IMR-90 (cell line): ENCODE data around the gene DLK2. TPM values are rescaled to one million over a fixed set of nuclear protein-coding genes. Genes with fewer than 3 reads are reported as not detected.

Experiments
- ATAC-seq: fragments of 200-7000 bp; cut with Tn5 transposase; 2 replicates; pipeline ENCODE4 v1.9.1; 2020; ENCODE audit warnings: low read depth, mild to moderate bottlenecking, moderate library complexity
- BruUV-seq: library from RNA; stranded (reverse); fragments of 400-500 nt; replicated peaks from 2 replicates; lab custom pipeline; 2021; lab: Mats Ljungman, UMichigan
- CTCF ChIA-PET: fragments of 300-600 bp; formaldehyde crosslinking; extraction: SDS; loops from one replicate; lab custom pipeline; 2021; ENCODE audit warnings: antibody characterized with exemption; lab: Yijun Ruan, JAX
- POLR2A ChIA-PET: fragments of 300-600 bp; sonication (Branson Sonifier 250); formaldehyde crosslinking; loops from one replicate; lab custom pipeline; 2022; ENCODE audit warnings: antibody characterized with exemption; ENCODE audit not compliant: unreplicated experiment; lab: Charles Lee
- DNase-seq: peaks from one replicate; pipeline ENCODE4 v3.0.0; 2013
- H2AFZ ChIP-seq: replicated peaks from 2 replicates; pipeline ENCODE3; 2013; ENCODE audit warnings: low read length, mild to moderate bottlenecking; ENCODE audit not compliant: poor library complexity
- H2AK5ac ChIP-seq: 2 replicates; pipeline ENCODE4 v1.6.1; 2013; ENCODE audit warnings: low read depth, low read length, inconsistent platforms
- H2AK9ac ChIP-seq: replicated peaks from 2 replicates; pipeline ENCODE3; 2013; ENCODE audit warnings: mild to moderate bottlenecking, low read depth, low read length, moderate library complexity; ENCODE audit not compliant: poor library complexity
- H2BK120ac ChIP-seq: 2 replicates; pipeline ENCODE4 v1.6.1; 2013; ENCODE audit warnings: low read depth, low read length, inconsistent platforms
- H2BK15ac ChIP-seq: 3 replicates; pipeline ENCODE4 v1.6.1; 2013; ENCODE audit warnings: low read depth, low read length, inconsistent platforms
- H2BK20ac ChIP-seq: 2 replicates; pipeline ENCODE4 v1.6.1; 2013; ENCODE audit warnings: low read depth, mild to moderate bottlenecking, inconsistent platforms, low read length, moderate library complexity
- H2BK5ac ChIP-seq: 2 replicates; pipeline ENCODE4 v1.6.1; 2013; ENCODE audit warnings: mild to moderate bottlenecking, low read depth, low read length, inconsistent platforms; ENCODE audit not compliant: poor library complexity, severe bottlenecking
- H3K14ac ChIP-seq: replicated peaks from 2 replicates; pipeline ENCODE4 v1.6.1; 2013; ENCODE audit warnings: low read depth, low read length, inconsistent platforms
- H3K18ac ChIP-seq: 2 replicates; pipeline ENCODE4 v1.6.1; 2013; ENCODE audit warnings: low read depth, low read length, control low read depth
- H3K23ac ChIP-seq: 2 replicates; pipeline ENCODE4 v1.6.1; 2013; ENCODE audit warnings: low read depth, low read length, inconsistent platforms
- H3K27ac ChIP-seq: 2 replicates; pipeline ENCODE4 v1.5.1; 2013; ENCODE audit warnings: mild to moderate bottlenecking, control low read depth, low read length; ENCODE audit not compliant: insufficient read depth
- H3K27me3 ChIP-seq: 2 replicates; pipeline ENCODE4 v1.6.1; 2013; ENCODE audit warnings: low read length; ENCODE audit not compliant: control insufficient read depth, insufficient read depth
- H3K36me3 ChIP-seq: 2 replicates; pipeline ENCODE4 v1.6.1; 2013; ENCODE audit warnings: low read length, mixed read lengths; ENCODE audit not compliant: control insufficient read depth, insufficient read depth
- H3K4ac ChIP-seq: 2 replicates; pipeline ENCODE4 v1.6.1; 2013; ENCODE audit warnings: low read depth, low read length, inconsistent platforms
- H3K4me1 ChIP-seq: 2 replicates; pipeline ENCODE4 v1.6.1; 2013; ENCODE audit warnings: low read length, mixed read lengths; ENCODE audit not compliant: control insufficient read depth, insufficient read depth
- H3K4me2 ChIP-seq: 2 replicates; pipeline ENCODE4 v1.6.1; 2013; ENCODE audit warnings: low read depth, mild to moderate bottlenecking, control low read depth, low read length, moderate library complexity
- H3K4me3 ChIP-seq: 2 replicates; pipeline ENCODE4 v1.5.1; 2013; ENCODE audit warnings: low read depth, mild to moderate bottlenecking, control low read depth, low read length, moderate library complexity; ENCODE audit not compliant: insufficient read depth
- H3K56ac ChIP-seq: 2 replicates; pipeline ENCODE4 v1.6.1; 2013; ENCODE audit warnings: low read length, inconsistent platforms; ENCODE audit not compliant: insufficient read depth; ENCODE audit errors: extremely low read depth
- H3K79me1 ChIP-seq, 2 experiments: 2 replicates each; pipeline ENCODE4 v1.6.1; 2013; ENCODE audit warnings: low read length in 2 of 2, inconsistent platforms in 1 of 2, low read depth in 1 of 2
- H3K9ac ChIP-seq: 2 replicates; pipeline ENCODE4 v1.6.1; 2013; ENCODE audit warnings: low read depth, low read length, control low read depth
- H3K9me1 ChIP-seq: 2 replicates; pipeline ENCODE4 v1.6.1; 2013; ENCODE audit warnings: low read length, inconsistent platforms; ENCODE audit not compliant: insufficient read depth
- H3K9me3 ChIP-seq: 2 replicates; pipeline ENCODE4 v1.6.1; 2013; ENCODE audit warnings: low read length; ENCODE audit not compliant: control insufficient read depth, insufficient read depth
- H4K20me1 ChIP-seq: 2 replicates; pipeline ENCODE4 v1.6.1; 2013; ENCODE audit warnings: low read length, inconsistent platforms; ENCODE audit not compliant: insufficient read depth
- H4K5ac ChIP-seq: 2 replicates; pipeline ENCODE4 v1.6.1; 2013; ENCODE audit warnings: mild to moderate bottlenecking, low read depth, low read length, control low read depth
- H4K8ac ChIP-seq, 2 experiments: 2 replicates each; pipeline ENCODE4 v1.6.1; 2013; ENCODE audit warnings: low read depth in 2 of 2, low read length in 2 of 2, control low read depth in 1 of 2, inconsistent platforms in 1 of 2
- H4K91ac ChIP-seq: 2 replicates; pipeline ENCODE4 v1.6.1; 2013; ENCODE audit warnings: low read depth, low read length, inconsistent platforms; ENCODE audit not compliant: insufficient read depth
- CEBPB ChIP-seq: IDR thresholded peaks from 2 replicates; pipeline ENCODE4 v1.6.1; 2012; ENCODE audit warnings: low read depth, low read length, improper control_type of control experiment
- CHD1 ChIP-seq: IDR thresholded peaks from 2 replicates; pipeline ENCODE4 v1.6.1; 2012; ENCODE audit warnings: low read depth, low read length, improper control_type of control experiment
- FOS ChIP-seq: fragments of 150-350 bp; IDR thresholded peaks from 2 replicates; pipeline ENCODE4 v1.6.1; 2016; ENCODE audit warnings: low read depth, low read length
- MAZ ChIP-seq: IDR thresholded peaks from 2 replicates; pipeline ENCODE4 v1.6.1; 2012; ENCODE audit warnings: low read depth, mild to moderate bottlenecking, low read length, improper control_type of control experiment, moderate library complexity, borderline replicate concordance
- POLR2A ChIP-seq: IDR thresholded peaks from 2 replicates; pipeline ENCODE4 v1.6.1; 2012; ENCODE audit warnings: mild to moderate bottlenecking, low read depth, low read length
- WGBS, 2 experiments: methylation state at CpG; one replicate each; pipeline versions ENCODE4 v1.1.5 to v1.1.7; 2013; ENCODE audit warnings: missing lambda C conversion rate in 2 of 2; ENCODE audit not compliant: insufficient read length in 1 of 2; ENCODE audit errors: extremely low coverage in 2 of 2; 5-methylcytosine and 5-hydroxymethylcytosine counted together
- dilution Hi-C: fragments of 300-500 bp; cut with HindIII; formaldehyde crosslinking; loops from one replicate; pipeline ENCODE4 v1.14.3; 2018; ENCODE audit warnings: low sequenced_read_pairs; ENCODE audit not compliant: unreplicated experiment
- in situ Hi-C: fragments of 300-500 bp; cut with MboI; formaldehyde crosslinking; loops from 3 replicates; pipeline ENCODE4 v1.14.3; 2019; ENCODE audit warnings: low sequenced_read_pairs, inconsistent platforms, mixed read lengths
- intact Hi-C: fragments of 100-400 bp; cut with micrococcal nuclease; formaldehyde crosslinking; loops from 2 replicates; pipeline ENCODE4 v1.10.0; 2022
- polyA plus RNA-seq, 3 experiments: library from polyadenylated mRNA; depleted of rRNA; stranded (reverse); fragments of >200 nt; gene quantifications; 2 replicates each; pipeline ENCODE4 v1.2.3, GENCODE V29; 2012; ENCODE audit warnings: low replicate concordance in 1 of 3
- total RNA-seq: library from RNA; depleted of rRNA; stranded (reverse); fragments of >200 nt; gene quantifications from 2 replicates; pipeline ENCODE4 v1.2.3, GENCODE V29; 2012

Gene DLK2
- total and polyA plus RNA-seq, 2 of the 4 experiments (the other 2 are of a cell fraction) = 0.90 to 2.8 TPM

- peak overlapping the region; percentile 88 for H2AK9ac ChIP-seq
- in situ Hi-C loops = no loop called here
- H3K18ac ChIP-seq = no peak overlapping the region
- no peaks in the 10 kb centered on the region for H3K36me3 ChIP-seq
- TF ChIP-seq POLR2A = no peak
- no peak for TF ChIP-seq MAZ
- TF ChIP-seq FOS = no peak
- no peak for TF ChIP-seq CHD1
- no peak for TF ChIP-seq CEBPB
- ATAC-seq (no peak), DNase-seq (no peak)
- H2BK20ac ChIP-seq = no peak overlapping the region
- H3K4me1 ChIP-seq = peaks cover 7% of the 10 kb centered on the region
- no CpG with 5 or more reads among the region's 3 CpGs for WGBS, 2 experiments
- peak overlapping the region; percentile 66 for H3K4me3 ChIP-seq
- H4K91ac ChIP-seq = peak overlapping the region; percentile 26
- 0 out of 2 replicates have a peak overlapping the region, but pooled peaks have one; percentile 4 for H4K5ac ChIP-seq
- no peak overlapping the region for H2BK5ac ChIP-seq
- peaks cover 35 to 50% of the 10 kb centered on the region in 2 experiments for H3K79me1 ChIP-seq
- peak overlapping the region; percentile 82 for H3K14ac ChIP-seq
- H3K27ac ChIP-seq = peak overlapping the region; percentile 83
- H3K23ac ChIP-seq = peak overlapping the region; percentile 54
- ChIA-PET CTCF (no interaction called here), POLR2A (interaction anchor here (0.5 to 0.6 kb wide), 3 partner anchors 8 to 965 kb away, joined by 3 to 5 read pairs (median 3); no protein-coding TSS in a partner anchor)
- peaks cover 26% of the 10 kb centered on the region for H3K9me1 ChIP-seq
- H3K9me3 ChIP-seq = no peaks in the 10 kb centered on the region
- BruUV-seq = no TSS peak
- H2AFZ ChIP-seq = peak overlapping the region; percentile 78
- peaks cover 6% of the 10 kb centered on the region; the same call in 1 of the 2 replicates for H4K20me1 ChIP-seq
- H3K4ac ChIP-seq = peak overlapping the region; percentile 67
- H4K8ac ChIP-seq = peak overlapping the region; percentile 92
- H2BK120ac ChIP-seq = no peak overlapping the region
- peak overlapping the region; percentile 84 for H3K4me2 ChIP-seq
- H3K27me3 ChIP-seq = no peaks in the 10 kb centered on the region
- dilution Hi-C loops = no loop called here
- H3K9ac ChIP-seq = peak overlapping the region; percentile 83
- peak overlapping the region; percentile 74 for H3K56ac ChIP-seq
- intact Hi-C loops = no loop called here
- no peak overlapping the region for H2BK15ac ChIP-seq
- H2AK5ac ChIP-seq = peak overlapping the region; percentile 71
Observed at GRCh38 chr6:43478008-43478372, 22.6 kb upstream of the DLK2 start.
